ENCODE measurements around the gene ID1.
"Not testable (repeated sequence)": the region's sequence is repeated elsewhere in the genome, so short reads cannot be mapped to it uniquely, and the experiment has no call there.

The ID1 gene

DNA sequence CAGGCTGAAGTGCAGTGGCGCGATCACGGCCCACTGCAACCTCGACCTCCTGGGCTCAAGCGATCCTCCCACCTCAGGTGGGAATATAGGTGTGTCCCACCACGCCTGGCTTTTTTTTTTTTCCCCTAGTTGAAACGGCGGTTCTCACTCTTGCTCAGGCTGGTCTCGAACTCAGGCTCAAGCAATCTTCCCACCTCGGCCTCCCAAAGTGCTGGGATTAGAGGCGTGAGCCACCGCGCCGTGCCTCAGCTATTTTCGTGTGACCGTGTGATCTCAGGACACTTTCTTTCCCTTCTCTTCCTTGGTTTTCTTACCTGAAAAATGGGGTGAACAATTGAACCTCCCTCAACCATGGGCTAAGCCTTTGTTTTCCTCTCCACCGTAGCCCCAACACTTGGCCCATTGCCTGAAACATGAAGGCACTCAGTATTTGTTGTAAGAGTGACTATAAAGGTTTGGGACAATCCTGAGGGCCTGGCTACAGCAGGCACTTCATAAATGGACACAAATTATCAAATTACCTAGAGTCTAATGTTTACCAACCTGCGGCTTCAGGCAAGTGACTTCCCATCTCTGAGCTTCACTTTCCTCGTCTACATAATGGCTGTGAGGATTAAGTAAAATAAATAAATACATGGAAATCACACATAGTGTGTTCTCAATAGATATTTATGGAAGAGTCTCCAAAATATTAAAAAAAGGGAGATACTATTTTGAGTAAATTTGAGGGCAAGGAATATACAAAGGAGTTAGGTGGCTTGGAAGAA is 31.4 kb upstream of the ID1 start:
- DNase-seq (ENCODE audit: low read depth) = no peak

DNA sequence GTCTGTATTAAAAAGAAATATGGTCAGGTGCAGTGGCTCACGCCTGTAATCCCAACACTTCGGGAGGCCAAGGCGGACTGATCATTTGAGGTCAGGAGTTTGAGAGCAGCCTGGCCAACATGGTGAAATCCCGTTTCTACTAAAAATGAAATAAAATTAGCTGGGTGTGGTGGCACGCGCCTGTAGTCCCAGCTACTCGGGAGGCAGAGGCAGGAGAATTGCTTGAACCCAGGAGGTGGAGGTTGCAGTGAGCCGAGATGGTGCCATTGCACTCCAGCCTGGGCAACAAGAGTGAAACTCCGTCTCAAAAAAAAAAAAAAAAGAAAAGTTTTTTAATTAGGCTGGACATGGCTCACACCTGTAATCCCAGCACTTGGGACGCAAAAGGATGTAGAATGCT is 30.1 kb upstream of the ID1 start:
- DNase-seq (ENCODE audit: low read depth) = not testable (repeated sequence)

DNA sequence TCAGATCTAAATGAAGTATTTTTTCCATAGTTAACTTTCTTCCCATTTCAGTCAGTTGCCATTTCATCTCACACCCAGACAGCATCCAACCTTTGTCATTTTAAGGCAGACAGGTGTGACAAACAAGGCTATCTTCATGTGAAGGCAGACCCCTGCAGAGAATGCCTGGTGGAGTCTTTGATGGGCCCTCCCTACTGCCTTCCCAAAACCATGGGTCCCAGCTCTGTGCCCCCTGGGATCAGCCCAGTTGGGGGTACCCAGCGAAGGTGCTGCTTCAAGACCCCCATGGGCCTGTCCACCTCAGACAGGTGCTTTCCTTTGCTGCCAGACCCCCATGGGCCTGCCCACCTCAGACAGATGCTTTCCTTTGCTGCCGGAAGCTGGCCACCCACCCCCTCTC is 28.3 kb upstream of the ID1 start:
- DNase-seq (ENCODE audit: low read depth) = no peak

DNA sequence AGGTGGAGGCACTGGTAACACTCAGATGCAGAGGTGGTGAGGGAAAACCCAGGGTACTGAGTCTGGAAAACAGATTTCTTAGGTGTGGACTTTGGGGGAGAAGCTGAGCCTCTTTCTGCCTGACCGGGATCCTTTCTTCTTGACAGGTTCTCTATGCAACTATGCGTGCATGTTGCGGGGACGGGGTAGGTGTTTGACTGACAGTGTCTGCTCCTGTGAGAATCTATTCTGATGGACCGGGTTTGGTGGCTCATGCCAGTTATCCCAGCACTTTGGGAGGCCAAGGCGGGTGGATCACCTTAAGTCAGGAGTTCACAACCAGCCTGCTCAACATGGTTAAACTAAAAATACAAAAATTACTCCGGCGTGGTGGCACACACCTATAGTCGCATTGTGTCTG is 27.9 kb upstream of the ID1 start:
- no peak for DNase-seq (ENCODE audit: low read depth)

DNA sequence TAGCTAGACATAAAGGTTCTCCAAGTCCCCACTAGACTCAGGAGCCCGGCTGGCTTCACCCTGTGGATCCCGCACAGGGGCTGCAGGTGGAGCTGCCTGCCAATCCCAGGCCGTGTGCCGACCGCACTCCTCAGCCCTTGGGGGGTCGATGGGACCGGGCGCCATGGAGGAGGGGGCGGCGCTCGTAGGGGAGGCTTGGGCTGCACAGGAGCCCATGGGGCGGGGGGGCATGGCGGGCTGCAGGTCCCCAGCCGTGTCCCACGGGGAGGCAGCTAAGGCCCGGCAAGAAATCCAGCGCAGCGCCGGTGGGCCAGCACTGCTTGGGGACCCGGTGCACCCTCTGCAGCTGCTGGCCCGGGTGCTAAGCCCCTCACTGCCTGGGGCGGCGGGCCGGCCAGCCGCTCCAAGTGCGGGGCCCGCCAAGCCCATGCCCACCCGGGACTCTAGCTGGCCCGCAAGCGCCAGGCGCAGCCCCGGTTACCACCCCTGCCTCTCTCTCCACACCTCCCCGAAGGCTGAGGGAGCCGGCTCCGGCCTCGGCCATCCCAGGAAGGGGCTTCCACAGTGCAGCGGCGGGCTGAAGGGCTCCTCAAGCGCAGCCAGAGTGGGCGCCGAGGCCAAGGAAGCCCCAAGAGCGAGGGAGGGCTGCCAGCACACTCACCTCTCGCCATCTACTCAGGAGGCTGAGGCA is 26.5 kb upstream of the ID1 start:
- no peak for DNase-seq (ENCODE audit: low read depth)

DNA sequence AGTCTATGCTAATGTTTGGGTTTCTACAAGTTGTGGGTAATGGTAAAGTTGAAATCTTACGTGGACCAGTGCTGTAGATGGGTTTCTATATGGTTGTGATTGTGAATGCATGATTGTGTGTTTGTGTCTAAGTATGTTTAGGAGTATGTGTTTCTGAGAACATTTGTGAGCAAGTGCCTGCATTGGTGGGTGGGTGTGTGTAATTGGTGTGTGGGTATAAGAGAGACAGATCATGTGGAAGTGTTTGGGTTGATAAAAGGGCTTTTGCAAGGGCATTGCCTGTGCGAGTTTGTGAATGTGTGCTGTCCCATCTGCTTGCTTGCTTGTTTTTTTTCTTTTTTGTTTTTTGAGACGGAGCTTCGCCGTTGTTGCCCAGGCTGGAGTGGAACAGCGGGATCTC is 25.8 kb upstream of the ID1 start:
- DNase-seq (ENCODE audit: low read depth) = no peak

DNA sequence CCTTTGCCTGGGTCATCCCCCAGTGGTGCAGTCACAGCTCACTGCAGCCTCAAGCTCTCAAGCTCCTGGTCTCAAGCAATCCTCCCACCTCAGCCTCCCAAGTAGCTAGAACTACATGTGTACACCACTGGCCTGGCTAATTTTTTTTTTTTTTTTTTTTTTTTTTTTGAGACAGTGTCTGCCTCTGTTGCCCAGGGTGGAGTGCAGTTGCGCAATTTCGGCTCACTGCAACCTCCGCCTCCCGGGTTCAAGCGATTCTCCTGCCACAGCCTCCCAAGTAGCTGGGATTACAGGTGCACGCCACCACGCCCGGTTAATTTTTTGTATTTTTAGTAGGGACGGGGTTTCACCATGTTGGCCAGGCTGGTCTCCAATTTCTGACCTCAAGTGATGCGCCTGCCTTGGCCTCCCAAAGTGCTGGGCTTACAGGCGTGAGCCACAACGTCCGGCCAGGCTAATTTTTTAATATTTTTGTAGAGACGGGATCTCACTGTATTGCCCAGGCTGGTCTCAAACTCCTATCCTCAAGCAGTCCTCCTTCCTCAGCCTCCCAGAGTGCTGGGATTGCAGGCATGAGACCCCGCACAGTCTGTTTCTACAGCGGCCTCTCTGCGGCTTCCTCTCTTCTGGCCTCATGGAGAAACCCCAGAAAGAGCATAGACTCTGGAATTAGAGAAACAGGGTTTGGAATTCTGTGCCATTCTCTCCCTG is 25.0 kb upstream of the ID1 start:
- DNase-seq (ENCODE audit: low read depth) = not testable (repeated sequence)

DNA sequence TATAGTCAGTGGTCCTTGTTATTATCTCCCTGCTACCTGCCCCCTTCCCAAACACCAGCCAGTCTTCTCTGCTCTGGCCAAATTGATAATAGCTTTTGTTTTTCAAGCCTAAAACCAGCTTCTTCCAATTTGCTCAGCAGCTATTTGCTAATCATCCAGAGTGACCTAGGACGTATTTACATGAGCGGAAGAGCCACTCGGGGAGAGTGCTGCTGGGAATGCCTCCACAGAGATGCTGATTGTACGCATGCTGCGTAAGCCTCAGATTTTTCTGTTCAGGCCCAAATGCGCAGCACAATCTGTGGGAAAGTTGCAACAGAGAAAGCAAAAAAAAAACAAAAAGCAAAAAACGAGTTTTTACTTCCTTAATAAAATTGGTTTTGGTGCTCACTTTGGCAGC is 24.4 kb upstream of the ID1 start:
- no peak for DNase-seq (ENCODE audit: low read depth)

DNA sequence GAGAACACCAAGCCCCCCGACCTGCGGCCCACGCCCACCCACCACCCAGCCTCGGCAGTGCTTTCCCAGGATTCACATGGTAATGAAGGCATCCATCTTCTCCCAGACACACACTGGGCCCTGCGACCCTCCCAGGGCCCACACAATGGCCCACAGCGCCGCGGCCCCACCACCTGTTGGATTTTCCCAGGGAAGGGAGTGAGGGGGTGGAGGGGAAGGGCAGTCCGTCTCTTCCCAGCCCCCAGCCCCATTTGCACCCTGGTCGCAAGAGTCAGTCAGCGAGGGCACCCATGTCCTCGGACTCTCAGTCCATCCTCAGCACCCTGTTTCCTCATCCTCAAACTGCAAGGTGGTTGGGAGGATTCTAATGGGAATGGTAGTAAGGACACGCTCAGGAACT is 23.7 kb upstream of the ID1 start:
- DNase-seq (ENCODE audit: low read depth) = no peak

DNA sequence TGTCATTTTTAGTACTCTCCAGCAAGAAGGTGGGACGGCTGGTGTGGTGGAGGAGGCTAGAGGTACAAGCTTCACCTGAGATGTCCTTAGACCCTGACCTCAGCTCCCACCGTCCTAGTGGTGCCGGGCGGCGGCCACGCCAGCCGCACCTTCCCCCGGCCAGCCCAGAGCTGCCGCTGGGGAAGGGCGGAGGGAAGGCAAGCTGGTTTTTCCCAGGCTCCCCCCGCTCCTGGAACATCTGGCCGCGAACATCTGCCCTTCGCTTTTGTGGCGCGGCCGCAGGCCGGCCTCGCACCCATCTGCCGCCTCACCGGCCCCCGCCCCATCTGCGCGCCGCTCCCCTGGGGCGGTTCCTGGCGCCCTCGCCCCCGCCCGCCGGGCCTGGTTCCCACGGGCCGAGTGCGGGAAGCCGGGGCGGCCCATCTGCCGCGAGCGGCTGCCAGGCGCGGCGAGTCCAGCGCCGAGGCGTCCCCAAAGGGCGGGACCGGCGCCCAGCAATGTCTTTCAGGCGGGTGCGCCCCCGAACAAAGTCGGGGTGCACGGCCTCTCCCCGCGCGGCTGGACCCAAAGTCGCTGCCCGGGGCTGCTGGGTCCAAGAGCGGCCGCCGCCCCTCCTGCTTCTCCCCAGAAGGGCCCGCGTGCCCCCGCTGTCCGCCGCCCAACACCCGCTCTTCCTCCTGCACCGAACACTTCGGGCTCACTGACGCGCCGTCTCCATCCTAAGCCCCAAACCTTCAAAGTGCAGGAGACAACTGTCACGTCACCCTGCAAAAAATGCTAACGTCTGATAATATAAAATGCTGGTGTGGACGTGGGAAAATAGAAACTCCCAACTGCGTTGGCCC is 17.3 kb upstream of the ID1 start:
- DNase-seq (ENCODE audit: low read depth) = peak; percentile 35

DNA sequence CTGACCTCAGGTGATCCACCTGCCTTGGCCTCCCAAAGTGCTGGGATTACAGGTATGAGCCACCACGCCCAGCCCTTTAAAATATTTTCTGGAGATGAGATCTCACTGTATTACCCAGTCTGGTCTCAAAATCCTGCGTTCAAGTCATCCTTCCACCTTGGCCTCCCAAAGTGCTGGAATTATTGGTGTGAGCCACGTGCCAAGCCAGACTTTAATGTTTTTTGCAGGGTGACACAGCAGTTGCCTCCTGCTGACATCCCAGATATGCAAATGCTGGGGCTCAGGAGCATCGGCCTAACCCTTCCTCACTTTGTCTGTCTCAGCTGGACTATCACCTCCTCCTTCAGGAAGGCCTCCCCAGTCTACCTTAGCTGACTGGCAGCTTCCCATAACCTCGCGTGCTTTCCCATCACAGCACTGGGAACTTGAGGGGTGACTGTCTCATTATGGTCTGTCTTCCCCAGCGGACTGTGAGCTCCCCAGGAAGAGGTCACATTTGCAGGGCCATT is 14.3 kb upstream of the ID1 start:
- no peak for DNase-seq (ENCODE audit: low read depth)

DNA sequence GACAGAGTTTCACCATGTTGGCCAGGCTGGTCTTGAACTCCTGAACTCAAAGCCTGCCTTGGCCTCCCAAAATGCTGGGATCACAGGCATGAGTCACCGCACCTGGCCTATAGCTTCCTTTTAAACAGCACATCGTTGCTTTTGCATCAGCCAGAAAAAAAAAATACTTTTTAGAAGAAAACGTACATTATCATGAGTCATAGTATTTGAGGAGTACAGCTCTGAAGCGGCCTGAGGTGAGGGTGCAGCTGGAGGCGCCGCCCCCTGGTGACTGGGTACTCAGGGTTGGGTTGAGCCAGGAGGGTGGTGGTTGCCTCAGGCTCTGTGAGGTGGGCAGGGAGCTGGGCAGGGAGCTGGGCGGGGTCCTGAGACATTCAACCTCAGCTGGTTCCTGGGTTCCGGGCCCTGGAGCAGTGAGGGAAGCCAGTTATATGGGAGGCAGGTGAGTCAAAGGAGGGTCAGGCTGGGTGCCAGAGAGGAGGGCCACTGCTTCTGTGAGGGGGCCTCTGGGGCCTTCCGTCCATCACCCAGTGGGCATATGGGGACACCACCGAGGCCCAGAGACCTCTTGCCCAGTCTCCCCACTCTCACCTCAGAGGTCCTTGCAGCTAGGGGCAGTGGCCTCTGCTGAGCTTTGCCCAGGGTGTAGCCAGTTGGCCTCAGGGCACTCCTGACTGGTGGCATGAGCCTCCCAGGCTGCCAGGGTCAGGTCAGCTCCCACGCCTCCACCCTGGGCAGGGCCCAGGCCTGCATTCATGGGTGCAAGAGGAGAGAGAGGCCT is 11.7 kb upstream of the ID1 start:
- DNase-seq (ENCODE audit: low read depth) = peak; percentile 82

DNA sequence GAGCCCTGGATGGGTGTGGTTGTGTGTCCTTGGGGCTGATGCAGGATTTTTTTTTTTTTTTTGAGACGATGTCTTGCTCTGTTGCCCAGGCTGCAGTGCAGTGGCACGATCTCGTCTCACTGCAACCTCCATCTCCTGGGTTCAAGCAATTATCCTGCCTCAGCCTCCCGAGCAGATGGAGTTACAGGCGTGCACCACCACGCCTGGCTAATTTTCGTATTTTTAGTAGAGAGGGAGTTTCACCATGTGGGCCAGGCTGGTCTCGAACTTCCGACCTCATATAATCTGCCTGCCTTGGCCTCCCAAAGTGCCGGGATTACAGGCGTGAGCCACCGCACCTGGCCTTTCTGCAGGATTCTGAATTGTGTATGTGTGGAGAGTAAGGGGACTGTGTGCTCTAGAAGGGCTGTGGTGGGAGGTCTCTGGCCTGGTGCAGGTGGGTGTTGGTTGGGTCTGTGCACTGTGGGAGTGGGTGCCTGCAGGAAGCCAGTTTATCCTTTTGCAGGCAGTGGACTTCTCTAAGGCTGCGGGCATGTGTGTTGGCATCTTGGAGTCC is 11.0 kb upstream of the ID1 start:
- no peak for DNase-seq (ENCODE audit: low read depth)

DNA sequence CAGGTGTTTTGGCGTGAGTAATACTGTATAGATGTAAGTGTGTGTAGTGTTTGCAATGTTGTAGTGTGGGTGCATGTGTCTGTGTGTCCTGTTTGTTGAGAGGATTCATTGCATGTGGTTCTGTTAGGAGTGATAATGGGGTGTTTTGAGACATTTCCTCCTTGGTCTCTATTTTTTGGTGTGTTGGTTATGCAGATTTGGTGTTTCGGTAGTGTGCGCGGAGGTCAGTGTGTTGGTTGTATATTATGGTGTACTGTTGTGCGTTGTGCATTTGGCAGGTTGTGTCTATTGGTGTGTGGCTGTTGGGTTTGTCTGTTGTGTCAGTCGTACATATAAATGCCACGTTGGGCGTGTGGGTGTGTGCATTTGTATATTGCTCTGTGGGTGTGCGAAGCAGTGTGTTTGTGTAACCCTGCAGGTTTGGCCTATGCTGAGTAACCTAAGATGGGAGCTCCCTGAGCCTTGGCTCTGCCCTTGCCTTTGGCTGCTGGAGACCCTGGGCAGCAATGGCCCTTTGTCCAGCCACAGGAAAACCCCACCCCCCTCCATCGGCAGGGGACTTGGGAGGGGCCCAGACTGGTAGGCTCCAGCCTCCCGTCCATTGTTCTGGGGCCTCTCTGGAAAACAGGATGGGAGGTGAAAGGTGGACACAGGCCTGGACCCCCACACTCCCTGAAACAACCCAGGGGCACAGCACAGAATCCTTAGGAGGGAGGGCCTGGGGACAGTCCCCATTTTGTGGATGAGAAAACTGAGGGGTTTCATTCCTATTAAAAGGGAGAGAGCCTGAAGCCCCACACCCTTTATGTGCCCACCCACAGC is 10.3 kb upstream of the ID1 start:
- DNase-seq (ENCODE audit: low read depth) = no peak

DNA sequence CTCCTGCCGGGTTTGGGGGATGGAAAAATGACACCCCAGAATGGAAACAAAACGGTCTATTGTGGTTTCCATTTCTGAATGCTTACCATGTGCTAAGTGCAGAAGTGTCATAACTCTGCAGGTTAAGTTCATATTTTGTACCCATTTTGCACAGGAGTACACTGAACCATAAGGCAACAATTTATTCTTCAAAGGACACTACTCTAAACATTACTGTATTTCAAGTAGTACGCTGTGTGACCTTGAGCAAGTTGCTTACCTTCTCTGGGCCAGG is 9.8 kb upstream of the ID1 start:
- DNase-seq (ENCODE audit: low read depth) = no peak

DNA sequence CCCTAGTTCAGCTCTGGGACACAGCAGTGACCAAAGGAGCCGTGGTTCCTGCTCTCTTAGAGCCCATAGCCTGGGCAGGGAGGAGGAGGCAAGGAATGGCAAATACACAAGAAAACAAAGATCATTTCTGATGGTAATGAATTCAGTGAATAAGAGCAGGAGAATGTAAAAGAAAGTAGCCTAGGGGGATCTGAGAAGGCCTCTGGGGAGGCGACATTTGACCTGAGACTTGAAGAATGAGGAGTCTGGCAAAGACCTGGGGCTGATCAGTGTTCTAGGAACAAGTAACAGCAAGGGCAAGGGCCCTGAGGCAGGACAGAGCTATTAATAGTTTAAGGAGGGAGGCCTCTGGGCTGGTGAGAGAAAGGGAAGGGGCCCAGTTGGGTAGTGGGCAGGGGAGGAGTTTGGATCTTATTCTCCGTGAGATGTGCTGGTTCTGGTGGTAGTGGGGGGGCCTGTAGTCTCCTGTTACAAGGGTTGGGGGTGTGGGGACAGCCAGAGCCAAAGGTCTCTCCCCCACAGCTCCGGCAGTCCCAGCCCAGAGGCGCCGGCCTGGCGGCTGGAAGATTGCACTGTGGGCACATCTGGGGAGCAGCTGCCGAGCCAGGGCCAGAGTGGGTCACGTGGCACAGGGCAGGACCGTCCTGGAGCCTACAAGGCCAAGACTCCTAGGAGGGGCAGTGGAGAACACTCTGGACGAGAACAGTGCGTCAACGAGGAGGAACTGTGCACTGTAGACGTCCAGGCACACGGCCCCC is 9.3 kb upstream of the ID1 start:
- peak; percentile 73 for DNase-seq (ENCODE audit: low read depth)

DNA sequence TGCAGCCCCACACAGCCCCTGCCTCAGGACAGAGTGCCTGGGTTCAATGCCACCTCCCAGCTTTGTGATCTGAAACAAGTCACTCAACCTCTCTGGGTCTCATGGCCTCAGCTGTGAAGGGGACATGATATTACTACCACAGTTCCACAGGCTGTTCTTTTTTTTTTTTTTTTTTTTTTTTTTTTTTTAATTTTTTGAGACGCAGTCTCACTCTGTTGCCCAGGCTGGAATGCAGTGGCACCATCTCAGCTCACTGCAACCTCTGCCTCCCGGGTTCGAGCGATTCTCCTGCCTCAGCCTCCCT is 8.7 kb upstream of the ID1 start:
- not testable (repeated sequence) for DNase-seq (ENCODE audit: low read depth)

DNA sequence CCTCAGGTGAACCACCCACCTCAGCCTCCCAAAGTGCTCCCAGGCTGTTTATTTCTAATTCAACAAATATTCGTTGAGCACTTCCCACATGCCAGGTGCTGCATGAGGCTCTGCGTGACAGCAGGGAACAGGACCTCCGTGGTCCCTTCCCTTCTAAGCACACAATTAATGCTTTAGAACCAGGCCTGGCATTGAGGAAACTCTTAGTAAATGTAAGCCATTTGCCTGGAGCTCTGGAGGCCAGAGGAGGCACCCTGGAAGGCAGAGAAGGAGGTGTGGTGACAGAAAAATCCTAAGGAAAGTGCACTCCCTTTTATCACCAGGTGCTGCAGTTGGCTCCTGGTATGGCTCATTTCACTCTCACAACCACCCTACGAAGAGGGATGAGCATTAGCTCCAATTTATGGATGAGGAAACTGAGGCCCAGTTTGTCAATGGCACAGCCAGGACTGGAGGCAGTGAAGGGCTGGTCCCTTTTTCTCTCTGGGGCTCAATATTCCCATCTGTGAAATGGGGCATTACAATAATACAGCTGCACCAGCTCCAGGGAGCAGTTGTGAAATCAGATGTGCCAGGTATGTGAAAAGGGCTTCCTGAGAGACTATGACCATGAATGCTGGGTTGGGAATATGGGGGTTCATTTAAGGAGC is 8.1 kb upstream of the ID1 start:
- no peak for DNase-seq (ENCODE audit: low read depth)

DNA sequence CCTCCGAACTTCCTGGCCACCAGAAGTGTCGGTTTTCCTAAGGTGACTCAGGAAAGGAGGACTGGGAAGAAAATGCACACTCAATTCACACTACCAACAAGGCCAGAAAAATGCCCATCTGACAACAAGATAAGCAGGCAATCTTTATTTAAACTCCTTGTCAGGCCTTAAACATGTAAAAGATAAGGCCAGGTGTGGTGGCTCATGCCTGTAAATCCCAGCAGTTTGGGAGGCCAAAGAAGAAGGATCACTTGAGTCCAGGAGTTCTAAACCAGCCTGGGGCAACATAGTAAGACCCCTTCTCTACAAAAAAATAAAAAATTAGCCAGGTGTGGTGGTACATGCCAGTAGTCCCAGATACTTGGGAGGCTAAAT is 7.6 kb upstream of the ID1 start:
- no peak for DNase-seq (ENCODE audit: low read depth)
